Tibial nerve (tissue), 3 donors: ENCODE results near the gene GCNT1.

Experiments used
- POLR2A ChIP-seq, 2 donors: fragments of 450-650 bp; IDR thresholded peaks; one replicate each; pipeline ENCODE4 v1.6.1; 2017; ENCODE audit warnings: antibody characterized with exemption in 2 of 2, mild to moderate bottlenecking in 2 of 2, moderate library complexity in 2 of 2
- TF ChIP-seq, protein P1 (sequence below), 5 experiments: fragments of 200-600 bp in 3 of 5; fragments of 450-650 bp in 2 of 5; sonication (generic) in 3 of 5; IDR thresholded peaks; one replicate each; pipeline ENCODE4 v1.5.1; 2016 to 2019; ENCODE audit warnings: antibody characterized with exemption in 5 of 5, mild to moderate bottlenecking in 3 of 5, moderate library complexity in 2 of 5

DNA sequence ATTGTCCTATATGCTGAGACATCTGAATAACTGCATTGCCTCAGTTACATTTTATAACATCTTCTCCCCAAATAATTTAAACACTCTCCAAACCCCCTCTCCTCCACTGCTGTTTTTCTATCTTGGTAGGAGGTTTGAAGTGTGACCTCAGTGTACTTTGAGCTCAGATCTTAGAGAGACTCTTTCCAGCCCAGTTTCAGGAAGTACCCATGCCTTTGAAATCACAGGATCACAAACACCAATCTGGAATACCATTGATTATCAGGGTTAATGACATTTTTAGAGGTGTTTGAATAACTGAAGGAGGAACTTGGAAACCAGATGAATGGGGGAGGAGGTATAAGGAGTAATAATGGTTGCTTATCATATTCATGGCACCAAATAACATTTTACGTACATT is 93.2 kb downstream of the GCNT1 start:
- no peak for TF ChIP-seq POLR2A (IDR thresholded peaks at IDR 0.05)
- TF ChIP-seq, protein P1, sequence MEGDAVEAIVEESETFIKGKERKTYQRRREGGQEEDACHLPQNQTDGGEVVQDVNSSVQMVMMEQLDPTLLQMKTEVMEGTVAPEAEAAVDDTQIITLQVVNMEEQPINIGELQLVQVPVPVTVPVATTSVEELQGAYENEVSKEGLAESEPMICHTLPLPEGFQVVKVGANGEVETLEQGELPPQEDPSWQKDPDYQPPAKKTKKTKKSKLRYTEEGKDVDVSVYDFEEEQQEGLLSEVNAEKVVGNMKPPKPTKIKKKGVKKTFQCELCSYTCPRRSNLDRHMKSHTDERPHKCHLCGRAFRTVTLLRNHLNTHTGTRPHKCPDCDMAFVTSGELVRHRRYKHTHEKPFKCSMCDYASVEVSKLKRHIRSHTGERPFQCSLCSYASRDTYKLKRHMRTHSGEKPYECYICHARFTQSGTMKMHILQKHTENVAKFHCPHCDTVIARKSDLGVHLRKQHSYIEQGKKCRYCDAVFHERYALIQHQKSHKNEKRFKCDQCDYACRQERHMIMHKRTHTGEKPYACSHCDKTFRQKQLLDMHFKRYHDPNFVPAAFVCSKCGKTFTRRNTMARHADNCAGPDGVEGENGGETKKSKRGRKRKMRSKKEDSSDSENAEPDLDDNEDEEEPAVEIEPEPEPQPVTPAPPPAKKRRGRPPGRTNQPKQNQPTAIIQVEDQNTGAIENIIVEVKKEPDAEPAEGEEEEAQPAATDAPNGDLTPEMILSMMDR (IDR thresholded peaks at IDR 0.05) = no peak
